ELF-1 (cell line): ENCODE data around the gene FSTL4.

Experiments
- DNase-seq: peaks from one replicate; pipeline ENCODE4 v3.0.0-alpha.2; 2016; ENCODE audit warnings: low read depth, low spot score

FSTL4 gene

GRCh38 chr5:133430095-133430494 lies 182.2 kb downstream of the FSTL4 start:
- DNase-seq = no peak

GRCh38 chr5:133429046-133429445 lies 183.3 kb downstream of the FSTL4 start:
- no peak for DNase-seq

- no peak for DNase-seq
Measured at GRCh38 chr5:133428072-133428660, 184.2 kb downstream of the FSTL4 start.

GRCh38 chr5:133427121-133427777 lies 185.1 kb downstream of the FSTL4 start:
- peak; percentile 20 for DNase-seq

- DNase-seq = peak; percentile 17
Measured at GRCh38 chr5:133426264-133426663, 186.1 kb downstream of the FSTL4 start.

GRCh38 chr5:133425764-133426163 lies 186.6 kb downstream of the FSTL4 start:
- no peak for DNase-seq

GRCh38 chr5:133425222-133425621 lies 187.1 kb downstream of the FSTL4 start:
- DNase-seq = peak; percentile 47

- peak; percentile 90 for DNase-seq
Measured at GRCh38 chr5:133423618-133424282, 188.6 kb downstream of the FSTL4 start.

GRCh38 chr5:133423011-133423617 lies 189.2 kb downstream of the FSTL4 start:
- peak; percentile 34 for DNase-seq

- DNase-seq = no peak
Measured at GRCh38 chr5:133421806-133422205, 190.5 kb downstream of the FSTL4 start.

- peak; percentile 62 for DNase-seq
Measured at GRCh38 chr5:133421394-133421793, 190.9 kb downstream of the FSTL4 start.

GRCh38 chr5:133420440-133421301 lies 191.7 kb downstream of the FSTL4 start:
- DNase-seq = no peak

- no peak for DNase-seq
Measured at GRCh38 chr5:133415906-133416305, 196.4 kb downstream of the FSTL4 start.

GRCh38 chr5:133415506-133415905 lies 196.8 kb downstream of the FSTL4 start:
- DNase-seq = no peak

- no peak for DNase-seq
Measured at GRCh38 chr5:133412661-133413060, 199.7 kb downstream of the FSTL4 start.

- no peak for DNase-seq
Measured at GRCh38 chr5:133410335-133410828, 202.0 kb downstream of the FSTL4 start.

GRCh38 chr5:133409210-133409674 lies 203.1 kb downstream of the FSTL4 start:
- DNase-seq = no peak

- DNase-seq = no peak
Measured at GRCh38 chr5:133408322-133408721, 204.0 kb downstream of the FSTL4 start.

GRCh38 chr5:133406977-133407632 lies 205.2 kb downstream of the FSTL4 start:
- DNase-seq = no peak

- no peak for DNase-seq
Measured at GRCh38 chr5:133406208-133406976, 205.9 kb downstream of the FSTL4 start.
